GM12874 (cell line): Measurements from ENCODE around the gene RYR2.

ENCODE experiments used
- CTCF ChIP-seq: IDR thresholded peaks from 2 replicates; pipeline ENCODE4 v1.5.1; 2011; ENCODE audit warnings: low read depth, mild to moderate bottlenecking, control low read depth, low read length, moderate library complexity; ENCODE audit not compliant: insufficient read depth

Gene RYR2

GRCh38 chr1:237737938-237738610 is 696.1 kb downstream of the RYR2 start:
- no peak for TF ChIP-seq CTCF

GRCh38 chr1:237740846-237741245 is 698.9 kb downstream of the RYR2 start:
- no peak for TF ChIP-seq CTCF

- no peak for TF ChIP-seq CTCF
These were observed 703.6 kb downstream of the RYR2 start for GRCh38 chr1:237745545-237745944.

GRCh38 chr1:237748171-237748960 is 706.4 kb downstream of the RYR2 start:
- TF ChIP-seq CTCF, result no peak

- TF ChIP-seq CTCF, result no peak
These were observed 707.1 kb downstream of the RYR2 start for GRCh38 chr1:237749122-237749521.

GRCh38 chr1:237751090-237751489 is 709.1 kb downstream of the RYR2 start:
- no peak for TF ChIP-seq CTCF

GRCh38 chr1:237754627-237755026 is 712.6 kb downstream of the RYR2 start:
- TF ChIP-seq CTCF, result no peak
